ENCODE data around the gene FOXO3B. TPM values are rescaled to one million over a fixed set of nuclear protein-coding genes. Genes with fewer than 3 reads are reported as not detected.
"Not testable (repeated sequence)": the region's sequence is repeated elsewhere in the genome, so short reads cannot be mapped to it uniquely, and the experiment has no call there.

FOXO3B gene
- total and polyA plus RNA-seq, 2 of the 8 experiments (the other 6 are each of a cell fraction or from before 2014, with no cell fraction given) = 13.3 to 13.7 TPM

DNA sequence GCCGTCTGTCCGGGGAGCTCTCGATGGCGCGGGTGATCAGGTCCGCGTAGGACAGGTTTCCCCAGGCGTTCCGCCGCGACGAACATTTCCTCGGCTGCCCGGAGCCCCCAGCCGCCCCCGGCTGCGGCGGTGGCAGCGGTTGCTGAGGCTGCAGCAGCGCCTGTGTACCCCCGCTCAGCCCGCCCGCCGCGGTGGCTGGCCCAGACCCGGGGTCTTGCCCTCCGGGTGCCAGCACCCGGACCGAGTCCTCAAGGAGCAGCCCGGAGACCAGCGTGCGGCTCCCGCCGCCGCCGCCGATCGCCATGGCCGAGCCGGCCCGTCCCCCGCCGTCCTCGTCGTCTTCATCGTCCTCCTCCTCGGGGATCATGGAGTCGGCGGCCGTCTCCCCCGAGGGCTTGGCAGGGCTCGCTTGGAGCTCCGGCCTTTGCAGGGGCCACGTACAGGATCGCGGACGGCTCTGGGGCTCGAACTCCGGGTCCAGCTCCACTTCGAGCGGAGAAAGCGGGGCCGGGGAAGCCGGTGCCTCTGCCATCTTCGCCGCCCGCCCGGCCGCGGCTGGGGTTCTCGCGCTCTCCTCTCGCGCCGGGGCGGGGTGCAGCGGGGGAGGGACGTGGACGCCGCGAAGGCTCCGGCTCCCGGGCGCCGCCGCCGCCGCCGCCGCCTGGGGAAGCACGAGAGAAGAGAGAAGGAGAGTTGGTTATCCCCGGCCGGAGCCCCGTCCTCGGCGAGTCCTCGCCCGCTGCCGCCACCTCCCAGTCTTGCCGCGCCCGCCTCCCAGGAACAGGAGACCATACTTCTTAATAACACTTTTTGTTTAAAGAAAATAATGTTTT, 9.5 kb downstream of the FOXO3B start:
- H3K18ac ChIP-seq (ENCODE audit: extremely low read depth, low read length); H3K56ac ChIP-seq (replicated peaks; ENCODE audit: insufficient read length, low read depth, low read length); H3K4me3 ChIP-seq (ENCODE audit: extremely low read depth in 1 of 4, insufficient read depth in 2 of 4, low read depth in 3 of 4, low read length in 4 of 4); H3K79me1 ChIP-seq (ENCODE audit: low read depth, low read length); H3K23ac ChIP-seq (ENCODE audit: insufficient read length); H4K5ac ChIP-seq (ENCODE audit: insufficient read length, low read depth, low read length); H2BK5ac ChIP-seq (ENCODE audit: low read depth, low read length); H3K27ac ChIP-seq (ENCODE audit: low read depth, low read length); H4K91ac ChIP-seq (replicated peaks; ENCODE audit: insufficient read length, low read length); H2AFZ ChIP-seq (ENCODE audit: low read length); H3K23me2 ChIP-seq (ENCODE audit: low read depth, low read length); H3K4me1 ChIP-seq (replicated peaks in 1 of 4; ENCODE audit: control insufficient read depth in 3 of 4, insufficient read depth in 4 of 4, low read length in 3 of 4); H2BK120ac ChIP-seq (replicated peaks; ENCODE audit: low read depth, low read length); H4K20me1 ChIP-seq (replicated peaks in 1 of 2; ENCODE audit: control insufficient read depth in 1 of 2, insufficient read depth in 2 of 2, low read length in 2 of 2); H3K79me2 ChIP-seq (ENCODE audit: control insufficient read depth in 1 of 2, insufficient read depth in 2 of 2, low read length in 2 of 2); DNase-seq (ENCODE audit: low read depth in 1 of 2, low spot score in 2 of 2); H2BK15ac ChIP-seq (ENCODE audit: low read length); H3K9ac ChIP-seq (replicated peaks in 1 of 4; ENCODE audit: extremely low read depth in 1 of 4, low read depth in 3 of 4, low read length in 3 of 4); H3K14ac ChIP-seq (ENCODE audit: insufficient read length); FAIRE-seq; CTCF ChIA-PET (ENCODE audit: partially characterized antibody); H3K27me3 ChIP-seq (replicated peaks in 1 of 4; ENCODE audit: control insufficient read depth in 3 of 4, extremely low read depth in 1 of 4, insufficient read depth in 3 of 4, low read length in 3 of 4); H4K8ac ChIP-seq (ENCODE audit: extremely low read depth, insufficient read depth, low read length); H2AK5ac ChIP-seq (ENCODE audit: low read depth, low read length); H3K4me2 ChIP-seq (ENCODE audit: insufficient read depth in 1 of 2, low read depth in 2 of 2, low read length in 2 of 2); H2BK12ac ChIP-seq (ENCODE audit: low read depth, low read length); H2BK20ac ChIP-seq (ENCODE audit: low read length); H3K4ac ChIP-seq (replicated peaks; ENCODE audit: insufficient read length, low read depth, low read length): not testable (repeated sequence)
- Histone ChIP-seq H3K36me3 (ENCODE audit: control insufficient read depth in 2 of 4, insufficient read depth in 4 of 4, low read length in 3 of 4) (peaks cover 5 to 61% (median 25%) of the 10 kb centered on the region in 4 experiments; a peak in 7 of 8 replicates), H3K9me3 (ENCODE audit: insufficient read depth in 2 of 2, low read depth in 1 of 2, low read length in 1 of 2) (peaks cover 19 to 41% of the 10 kb centered on the region in 2 experiments)
- WGBS, 2 experiments (ENCODE audit: extremely low coverage in 1 of 2, insufficient coverage in 1 of 2, insufficient read length in 1 of 2, insufficient replicate concordance in 2 of 2, low coverage in 1 of 2, low lambda C conversion rate in 2 of 2, missing lambda C conversion rate in 1 of 2) = 100% methylated on average over 14 of the region's 102 CpGs; no CpG with 5 or more reads in 1 of the 2 experiments
- POLR2A ChIA-PET (ENCODE audit: partially characterized antibody) = interaction anchor here (0.6 kb wide), 1 partner anchor 62 kb away, joined by 3 read pairs; no protein-coding TSS in a partner anchor
